Activated CD4-positive, alpha-beta T cell treated with anti-CD3 and anti-CD28 coated beads for 1 hour (primary cell): Measurements from ENCODE around the gene TMED5.

Experiments used
- DNase-seq: peaks from one replicate; pipeline ENCODE4 v3.0.0-alpha.2; 2020

TMED5 gene

GRCh38 chr1:93114391-93114790, 65.8 kb downstream of the TMED5 start:
- no peak for DNase-seq

- DNase-seq, result no peak
These were observed 67.1 kb downstream of the TMED5 start for GRCh38 chr1:93113127-93113526.

- no peak for DNase-seq
These were observed 68.7 kb downstream of the TMED5 start for GRCh38 chr1:93111561-93111960.

GRCh38 chr1:93111065-93111464, 69.1 kb downstream of the TMED5 start:
- DNase-seq, result no peak

- no peak for DNase-seq
These were observed 70.6 kb downstream of the TMED5 start for GRCh38 chr1:93109578-93109977.

GRCh38 chr1:93108335-93108734, 71.9 kb downstream of the TMED5 start:
- DNase-seq, result no peak

- no peak for DNase-seq
These were observed 72.8 kb downstream of the TMED5 start for GRCh38 chr1:93107395-93107794.

GRCh38 chr1:93106226-93106625, 74.0 kb downstream of the TMED5 start:
- no peak for DNase-seq

GRCh38 chr1:93102142-93102541, 78.1 kb downstream of the TMED5 start:
- DNase-seq, result no peak
